RWPE1 (cell line): Measurements from ENCODE around the gene COG2.
"Not testable (repeated sequence)": the region's sequence is repeated elsewhere in the genome, so short reads cannot be mapped to it uniquely, and the experiment has no call there.

Experiments
- CTCF ChIA-PET: fragments of 350-600 bp; sonication (Branson Sonifier 250); formaldehyde crosslinking; extraction: SDS; loops from one replicate; lab custom pipeline; 2021; lab: Yijun Ruan, JAX
- POLR2A ChIA-PET: fragments of 400-600 bp; formaldehyde crosslinking; extraction: SDS; loops from one replicate; lab custom pipeline; 2020; ENCODE audit warnings: antibody characterized with exemption; ENCODE audit not compliant: low non-redundant PET; lab: Yijun Ruan, JAX
- DNase-seq: peaks from one replicate; pipeline ENCODE4 v3.0.0; 2012; ENCODE audit warnings: low spot score
- H3K27ac ChIP-seq: fragments of 450-650 bp; 2 replicates; pipeline ENCODE4 v1.5.1; 2017
- CTCF ChIP-seq: fragments of 450-650 bp; conservative IDR thresholded peaks from 2 replicates; pipeline ENCODE4 v1.5.1; 2017; ENCODE audit warnings: low read depth, mild to moderate bottlenecking

Gene COG2

GRCh38 chr1:230713547-230713914 is 71.2 kb downstream of the COG2 start:
- CTCF ChIA-PET, result no interaction called here
- no peak for TF ChIP-seq CTCF
- no peak for DNase-seq
- POLR2A ChIA-PET, result no interaction called here
- no peak overlapping the region for H3K27ac ChIP-seq

GRCh38 chr1:230713915-230714764 is 71.9 kb downstream of the COG2 start, which contains the start of gene AGT:
Gene AGT, minus strand, starts transcription at chr1:230714122. Its CDS starts 3,299 bp downstream, at chr1:230710823.
- DNase-seq, result no peak
- TF ChIP-seq CTCF, result no peak
- ChIA-PET CTCF (no interaction called here), POLR2A (no interaction called here)
- H3K27ac ChIP-seq, result no peak within 1 kb of the TSS

GRCh38 chr1:230715510-230715909 is 73.2 kb downstream of the COG2 start:
- CTCF ChIA-PET, result interaction anchor here (0.7 kb wide), 1 partner anchor 33 kb away, joined by 3 read pairs; no protein-coding TSS in a partner anchor
- H3K27ac ChIP-seq, result no peak overlapping the region
- POLR2A ChIA-PET, result no interaction called here
- no peak for DNase-seq
- no peak for TF ChIP-seq CTCF

DNA sequence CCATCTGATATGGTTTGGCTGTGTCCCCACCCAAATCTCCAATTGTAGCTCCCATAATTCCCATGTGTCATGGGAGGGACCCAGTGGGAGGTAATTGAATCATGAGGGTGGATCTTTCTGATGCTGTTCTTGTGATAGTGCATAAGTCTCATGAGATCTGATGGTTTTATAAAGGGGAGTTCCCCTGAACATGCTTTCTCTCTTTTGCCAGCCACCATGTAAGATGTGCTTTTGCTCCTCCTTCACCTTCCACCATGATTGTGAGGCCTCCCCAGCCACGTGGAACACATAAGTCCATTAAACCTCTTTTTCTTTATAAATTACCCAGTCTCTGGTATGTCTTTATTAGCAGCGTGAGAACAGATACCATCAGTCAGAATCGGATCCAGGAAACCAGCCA is 74.2 kb downstream of the COG2 start:
- CTCF ChIA-PET, result not testable (repeated sequence)

GRCh38 chr1:230717251-230717650 is 75.0 kb downstream of the COG2 start:
- TF ChIP-seq CTCF, result no peak
- ChIA-PET POLR2A (no interaction called here), CTCF (no interaction called here)
- no peak for DNase-seq
- H3K27ac ChIP-seq, result no peak overlapping the region

More for the DNA sequence above, 74.2 kb downstream of the COG2 start:
- POLR2A ChIA-PET, DNase-seq, H3K27ac ChIP-seq: not testable (repeated sequence)

- POLR2A ChIA-PET, H3K27ac ChIP-seq, CTCF ChIA-PET, DNase-seq: not testable (repeated sequence)
These were observed 79.7 kb downstream of the COG2 start for GRCh38 chr1:230721849-230722522.

DNA sequence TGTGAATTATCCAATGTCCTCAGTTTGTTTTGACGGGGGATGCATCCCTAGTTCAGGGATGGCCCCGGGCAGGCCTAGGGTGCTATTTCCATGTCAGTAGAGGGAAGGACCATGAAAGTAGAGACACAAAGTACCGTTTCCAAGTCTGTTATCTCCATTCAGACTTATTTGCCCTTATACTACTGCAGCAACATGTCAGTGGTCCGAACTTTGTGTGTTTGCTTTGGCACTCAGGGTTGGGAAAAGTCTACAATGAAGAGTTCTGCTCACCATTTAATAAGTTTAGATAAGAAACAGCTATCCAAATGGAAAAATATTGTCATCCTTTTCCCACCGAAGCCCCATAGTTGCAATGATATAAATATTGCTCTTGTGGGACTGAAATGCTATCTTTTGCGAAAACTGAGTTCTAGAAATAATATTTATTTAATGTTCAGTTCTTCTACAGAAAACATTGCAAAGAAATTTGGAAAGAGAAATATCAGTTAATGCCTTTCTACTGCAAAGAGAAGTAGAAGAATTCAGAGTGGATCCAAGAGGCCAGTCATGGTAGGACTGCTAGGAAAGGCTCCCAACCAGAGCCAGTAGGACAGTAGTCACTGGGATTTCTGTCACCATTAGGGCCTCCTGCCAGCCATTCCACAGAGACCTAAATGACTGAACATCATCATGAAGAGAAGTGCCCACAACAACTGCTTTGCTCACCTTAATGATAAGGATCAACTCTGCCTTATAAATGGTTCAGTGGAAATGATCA is 83.2 kb downstream of the COG2 start:
- DNase-seq, result no peak
- H3K27ac ChIP-seq, result no peak overlapping the region
- ChIA-PET CTCF (no interaction called here), POLR2A (no interaction called here)
- no peak for TF ChIP-seq CTCF
